Naive thymus-derived CD8-positive, alpha-beta T cell (primary cell): ENCODE results near the gene WNT9A. TPM values are rescaled to one million over a fixed set of nuclear protein-coding genes. Genes with fewer than 3 reads are reported as not detected.

ENCODE experiments used
- ATAC-seq, 2 donors: fragments of 150-1000 bp; cut with Tn5 transposase in 1 of 2; sonication (Bioruptor Pico), chemical (Tn5 transposase) in 1 of 2; 1 replicate in 1 of 2; 2 replicates in 1 of 2; pipeline ENCODE4 v1.10.0; 2021; ENCODE audit warnings: mild to moderate bottlenecking in 2 of 2, moderate library complexity in 2 of 2
- POLR2A ChIA-PET: fragments of 350-600 bp; sonication (Branson Sonifier 250); formaldehyde crosslinking; loops from one replicate; lab custom pipeline; 2021; ENCODE audit warnings: antibody characterized with exemption; lab: Charles Lee
- DNase-seq, 10 donors: peaks; one replicate each; pipeline versions ENCODE4 v3.0.0 to v3.0.0-alpha.2; 2020 to 2022
- H3K27ac Mint-ChIP-seq, 10 donors: one replicate each; pipeline ENCODE4 v1.8.0; 2020 to 2022; ENCODE audit warnings: mild to moderate bottlenecking in 10 of 10, mixed read lengths in 10 of 10, moderate library complexity in 4 of 10, inconsistent platforms in 1 of 10
- H3K27me3 Mint-ChIP-seq, 5 donors: one replicate each; pipeline ENCODE4 v1.8.0; 2021 to 2022; ENCODE audit warnings: mixed read lengths in 5 of 5
- H3K36me3 Mint-ChIP-seq, 3 donors: one replicate each; pipeline ENCODE4 v1.8.0; 2020 to 2022; ENCODE audit warnings: mixed read lengths in 3 of 3, mild to moderate bottlenecking in 2 of 3, inconsistent platforms in 1 of 3
- H3K4me1 Mint-ChIP-seq, 4 donors: one replicate each; pipeline ENCODE4 v1.8.0; 2021 to 2022; ENCODE audit warnings: mixed read lengths in 4 of 4
- H3K4me3 Mint-ChIP-seq, 10 donors: one replicate each; pipeline ENCODE4 v1.8.0; 2020 to 2022; ENCODE audit warnings: mild to moderate bottlenecking in 10 of 10, mixed read lengths in 10 of 10, moderate library complexity in 6 of 10, inconsistent platforms in 1 of 10
- H3K9me3 Mint-ChIP-seq, 9 donors: one replicate each; pipeline ENCODE4 v1.8.0; 2020 to 2022; ENCODE audit warnings: mixed read lengths in 9 of 9, mild to moderate bottlenecking in 3 of 9, inconsistent platforms in 1 of 9, moderate library complexity in 1 of 9
- polyA plus RNA-seq, 3 donors: library from polyadenylated mRNA; unstranded; fragments of 300-500 nt; fragmentation: Illumina TruSeq; gene quantifications; one replicate each; pipeline ENCODE4 v1.2.3, GENCODE V29; 2021
- total RNA-seq, 8 experiments: library from RNA in 2 of 8; stranded (reverse) in 2 of 8; gene quantifications; one replicate each; pipeline ENCODE4 v1.2.3 and lab custom pipeline; 2021 to 2026

The WNT9A gene
- total and polyA plus RNA-seq, 5 experiments from 2014 or later = not detected

- H3K36me3 Mint-ChIP-seq = no peaks in the 10 kb centered on the region
- peaks cover 0 to 5% (median 0%) of the 10 kb centered on the region in 5 donors for H3K27me3 Mint-ChIP-seq
- ATAC-seq (no peak), DNase-seq (no peak)
- no peak overlapping the region for H3K4me3 Mint-ChIP-seq
- peak overlapping the region in 2 of 10 donors; percentile 60 to 79 for H3K27ac Mint-ChIP-seq
- H3K4me1 Mint-ChIP-seq = peaks cover 0 to 15% (median 5%) of the 10 kb centered on the region in 4 donors
- POLR2A ChIA-PET = no interaction called here
- H3K9me3 Mint-ChIP-seq = no peaks in the 10 kb centered on the region
Observed at GRCh38 chr1:227908359-227908758, 39.4 kb downstream of the WNT9A start.

- DNase-seq (no peak), ATAC-seq (no peak)
- H3K27me3 Mint-ChIP-seq = peaks cover 0 to 5% (median 0%) of the 10 kb centered on the region in 5 donors
- no peaks in the 10 kb centered on the region for H3K36me3 Mint-ChIP-seq
- H3K9me3 Mint-ChIP-seq = no peaks in the 10 kb centered on the region
- H3K27ac Mint-ChIP-seq = no peak overlapping the region
- H3K4me1 Mint-ChIP-seq = peaks cover 0 to 6% (median 2%) of the 10 kb centered on the region in 4 donors
- no peak overlapping the region for H3K4me3 Mint-ChIP-seq
- POLR2A ChIA-PET = no interaction called here
Observed at GRCh38 chr1:227907439-227908015, 40.2 kb downstream of the WNT9A start.

GRCh38 chr1:227906550-227907071 lies 41.1 kb downstream of the WNT9A start:
- POLR2A ChIA-PET = no interaction called here
- H3K4me1 Mint-ChIP-seq = peaks cover 0 to 8% (median 5%) of the 10 kb centered on the region in 4 donors
- ATAC-seq (no peak), DNase-seq (no peak)
- H3K36me3 Mint-ChIP-seq = no peaks in the 10 kb centered on the region
- no peak overlapping the region for H3K27ac Mint-ChIP-seq
- H3K4me3 Mint-ChIP-seq = no peak overlapping the region
- H3K27me3 Mint-ChIP-seq = peaks cover 0 to 5% (median 0%) of the 10 kb centered on the region in 5 donors
- H3K9me3 Mint-ChIP-seq = no peaks in the 10 kb centered on the region

- no peak overlapping the region for H3K27ac Mint-ChIP-seq
- H3K4me3 Mint-ChIP-seq = no peak overlapping the region
- no peaks in the 10 kb centered on the region for H3K36me3 Mint-ChIP-seq
- peaks cover 0 to 5% (median 0%) of the 10 kb centered on the region in 5 donors for H3K27me3 Mint-ChIP-seq
- ATAC-seq (no peak), DNase-seq (no peak)
- H3K9me3 Mint-ChIP-seq = no peaks in the 10 kb centered on the region
- POLR2A ChIA-PET = no interaction called here
- H3K4me1 Mint-ChIP-seq = peaks cover 0 to 13% (median 5%) of the 10 kb centered on the region in 4 donors
Observed at GRCh38 chr1:227905573-227906487, 41.9 kb downstream of the WNT9A start.

GRCh38 chr1:227904541-227905335 lies 43.0 kb downstream of the WNT9A start:
- POLR2A ChIA-PET = no interaction called here
- Mint-ChIP-seq H3K27me3 (peaks cover 0 to 5% (median 0%) of the 10 kb centered on the region in 5 donors), H3K36me3 (no peaks in the 10 kb centered on the region), H3K4me1 (peaks cover 0 to 23% (median 6%) of the 10 kb centered on the region in 4 donors), H3K27ac (no peak overlapping the region), H3K9me3 (no peaks in the 10 kb centered on the region), H3K4me3 (no peak overlapping the region)
- ATAC-seq = no peak
- no peak for DNase-seq

- no peak for DNase-seq
- H3K4me3 Mint-ChIP-seq = no peak overlapping the region
- no peak overlapping the region for H3K27ac Mint-ChIP-seq
- POLR2A ChIA-PET = interaction anchor here (0.5 kb wide), 1 partner anchor 361 kb away, joined by 4 read pairs; no protein-coding TSS in a partner anchor
- peaks cover 0 to 32% (median 9%) of the 10 kb centered on the region in 4 donors for H3K4me1 Mint-ChIP-seq
- no peaks in the 10 kb centered on the region for H3K9me3 Mint-ChIP-seq
- no peaks in the 10 kb centered on the region for H3K36me3 Mint-ChIP-seq
- H3K27me3 Mint-ChIP-seq = peaks cover 0 to 2% (median 0%) of the 10 kb centered on the region in 5 donors
- no peak for ATAC-seq
Observed at GRCh38 chr1:227903614-227904501, 43.9 kb downstream of the WNT9A start.

- ATAC-seq (no peak), DNase-seq (peak in 1 of 10 donors; percentile 56)
- H3K9me3 Mint-ChIP-seq = no peaks in the 10 kb centered on the region
- POLR2A ChIA-PET = no interaction called here
- H3K4me1 Mint-ChIP-seq = peaks cover 4 to 39% (median 13%) of the 10 kb centered on the region in 4 donors
- no peak overlapping the region for H3K4me3 Mint-ChIP-seq
- H3K27ac Mint-ChIP-seq = no peak overlapping the region
- peaks cover 0 to 1% (median 0%) of the 10 kb centered on the region in 5 donors for H3K27me3 Mint-ChIP-seq
- no peaks in the 10 kb centered on the region for H3K36me3 Mint-ChIP-seq
Observed at GRCh38 chr1:227903061-227903521, 44.6 kb downstream of the WNT9A start.

GRCh38 chr1:227902641-227902990 lies 45.1 kb downstream of the WNT9A start:
- no peak overlapping the region for H3K4me3 Mint-ChIP-seq
- peaks cover 8 to 43% (median 15%) of the 10 kb centered on the region in 4 donors for H3K4me1 Mint-ChIP-seq
- ATAC-seq (no peak), DNase-seq (peak in 2 of 10 donors; percentile 1 to 30)
- no peak overlapping the region for H3K27ac Mint-ChIP-seq
- POLR2A ChIA-PET = no interaction called here
- H3K36me3 Mint-ChIP-seq = no peaks in the 10 kb centered on the region
- peaks cover 0 to 1% (median 0%) of the 10 kb centered on the region in 5 donors for H3K27me3 Mint-ChIP-seq
- no peaks in the 10 kb centered on the region for H3K9me3 Mint-ChIP-seq

- DNase-seq (peak in 1 of 10 donors; percentile 50), ATAC-seq (no peak)
- Mint-ChIP-seq H3K36me3 (no peaks in the 10 kb centered on the region), H3K9me3 (no peaks in the 10 kb centered on the region), H3K4me1 (peaks cover 9 to 46% (median 17%) of the 10 kb centered on the region in 4 donors), H3K27me3 (peaks cover 0 to 1% (median 0%) of the 10 kb centered on the region in 5 donors), H3K4me3 (no peak overlapping the region), H3K27ac (peak overlapping the region in 5 of 10 donors; percentile 2 to 84 (median 27))
- POLR2A ChIA-PET = no interaction called here
Observed at GRCh38 chr1:227901906-227902640, 45.7 kb downstream of the WNT9A start.

GRCh38 chr1:227901239-227901905 lies 46.4 kb downstream of the WNT9A start:
- peak overlapping the region in 1 of 10 donors; percentile 15 for H3K27ac Mint-ChIP-seq

More at GRCh38 chr1:227901239-227901905, 46.4 kb downstream of the WNT9A start:
- POLR2A ChIA-PET = no interaction called here
- Mint-ChIP-seq H3K9me3 (no peaks in the 10 kb centered on the region), H3K36me3 (no peaks in the 10 kb centered on the region), H3K4me3 (no peak overlapping the region), H3K4me1 (peaks cover 9 to 46% (median 15%) of the 10 kb centered on the region in 4 donors), H3K27me3 (no peaks in the 10 kb centered on the region)
- peak in 1 of 10 donors; percentile 59 for DNase-seq
- no peak for ATAC-seq
